ENCODE results near the gene STRBP. TPM values are rescaled to one million over a fixed set of nuclear protein-coding genes. Genes with fewer than 3 reads are reported as not detected.
"Not testable (repeated sequence)": the region's sequence is repeated elsewhere in the genome, so short reads cannot be mapped to it uniquely, and the experiment has no call there.

The STRBP gene
- polyA plus RNA-seq, 1 donor, result 58.2 TPM

- no peak for DNase-seq
Measured at GRCh38 chr9:123283455-123283854, 15.1 kb upstream of the STRBP start.

GRCh38 chr9:123283048-123283408 is 14.6 kb upstream of the STRBP start:
- no peak for DNase-seq

- DNase-seq, result no peak
Measured at GRCh38 chr9:123282362-123283047, 14.1 kb upstream of the STRBP start.

DNA sequence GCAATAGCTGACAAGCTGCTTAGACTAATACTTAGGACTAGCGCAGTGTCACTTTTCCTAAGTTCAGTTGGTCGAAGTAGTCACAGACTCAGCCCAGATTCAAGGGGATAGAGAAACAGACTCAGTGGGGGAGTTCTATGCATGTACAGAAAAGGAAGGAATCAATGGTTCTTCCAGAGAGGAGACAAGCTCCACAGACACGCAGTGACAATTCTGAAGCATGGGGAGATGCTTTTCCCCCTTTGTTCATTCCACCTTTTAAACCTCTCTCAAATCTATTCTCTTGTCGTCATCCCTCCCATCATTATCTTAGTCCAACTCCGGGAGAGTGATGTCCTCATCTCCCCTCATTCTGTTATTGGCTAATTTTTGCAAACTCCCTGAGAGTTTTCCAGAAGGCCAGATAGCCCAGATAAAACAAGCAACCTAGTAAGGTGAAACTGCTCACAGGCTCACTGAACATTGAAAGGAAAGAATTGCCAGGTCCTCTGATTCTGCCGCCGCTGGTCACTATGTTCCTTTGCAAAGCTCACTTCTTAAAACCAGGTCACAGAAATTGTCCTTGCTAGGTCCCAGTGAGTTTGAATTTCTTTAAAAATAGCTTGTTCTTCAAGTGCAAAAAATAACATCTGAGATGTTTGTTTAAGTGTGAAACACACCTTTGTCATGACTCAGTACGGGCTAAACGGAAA is 13.4 kb upstream of the STRBP start:
- DNase-seq, result no peak

DNA sequence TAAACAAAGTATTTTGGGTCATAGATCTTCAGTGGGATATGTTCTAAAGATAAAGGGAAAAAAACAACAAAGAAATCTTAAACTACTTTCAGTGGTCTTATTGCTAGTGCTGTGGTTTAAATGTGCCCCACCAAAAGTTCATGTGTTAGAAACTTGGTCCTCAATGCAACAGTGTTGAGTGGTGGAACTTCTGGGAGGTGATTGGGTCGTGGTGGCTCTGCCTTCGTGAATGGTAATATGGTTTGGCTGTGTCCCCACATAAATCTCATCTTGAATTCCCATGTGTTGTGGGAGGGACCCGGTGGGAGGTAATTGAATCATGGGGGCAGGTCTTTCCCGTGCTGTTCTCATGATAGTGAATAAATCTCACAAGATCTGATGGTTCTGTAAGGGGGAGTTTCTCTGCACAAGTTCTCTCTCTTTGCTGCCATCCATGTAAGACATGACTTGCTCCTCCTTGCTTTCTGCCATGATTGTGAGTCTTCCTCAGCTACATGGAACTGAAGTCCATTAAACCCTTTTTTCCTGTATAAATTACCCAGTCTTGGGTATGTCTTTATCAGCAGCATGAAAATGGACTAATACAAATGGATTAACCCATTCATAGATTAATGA is 10.6 kb upstream of the STRBP start:
- not testable (repeated sequence) for DNase-seq

GRCh38 chr9:123278361-123278760 is 10.0 kb upstream of the STRBP start:
- DNase-seq, result no peak

- DNase-seq, result no peak
Measured at GRCh38 chr9:123276551-123276950, 8.2 kb upstream of the STRBP start.

DNA sequence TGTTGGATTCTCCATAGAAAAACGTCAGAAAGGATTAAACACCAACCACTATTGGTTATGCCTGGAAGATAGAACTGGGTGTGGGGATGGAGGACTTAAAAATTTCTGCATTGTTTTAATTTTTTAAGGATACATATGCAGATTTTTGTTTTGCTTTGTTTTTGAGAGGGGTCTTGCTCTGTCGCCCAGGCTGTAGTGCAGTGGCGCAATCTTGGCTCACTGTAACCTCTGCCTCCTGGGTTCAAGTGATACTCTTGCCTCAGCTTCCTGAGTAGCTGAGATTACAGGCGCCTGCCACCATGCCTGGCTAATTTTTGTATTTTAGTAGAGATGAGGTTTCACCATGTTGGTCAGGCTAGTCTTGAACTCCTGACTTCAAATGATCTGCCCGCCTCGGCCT is 2.7 kb upstream of the STRBP start:
- DNase-seq, result not testable (repeated sequence)

DNA sequence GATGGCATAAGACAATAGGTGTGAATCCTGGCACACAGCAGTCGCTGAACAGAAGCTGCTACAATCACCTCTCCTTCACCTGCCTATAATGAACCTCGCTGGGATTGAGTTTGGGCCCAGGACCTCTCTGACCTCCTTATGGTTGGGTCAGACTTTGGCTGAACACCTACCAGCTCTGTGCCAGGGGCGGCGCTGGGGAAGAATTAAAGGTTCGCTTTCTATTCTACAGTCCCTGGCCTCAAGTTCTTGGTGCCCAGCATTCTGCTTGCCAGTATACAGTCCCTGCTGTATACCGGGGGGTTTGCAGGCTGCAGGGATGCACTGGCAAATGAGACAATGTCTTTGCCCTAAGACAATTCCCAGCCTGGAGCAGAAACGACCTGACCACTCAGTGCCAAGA is 895 bp upstream of the STRBP start:
- no peak for DNase-seq

DNA sequence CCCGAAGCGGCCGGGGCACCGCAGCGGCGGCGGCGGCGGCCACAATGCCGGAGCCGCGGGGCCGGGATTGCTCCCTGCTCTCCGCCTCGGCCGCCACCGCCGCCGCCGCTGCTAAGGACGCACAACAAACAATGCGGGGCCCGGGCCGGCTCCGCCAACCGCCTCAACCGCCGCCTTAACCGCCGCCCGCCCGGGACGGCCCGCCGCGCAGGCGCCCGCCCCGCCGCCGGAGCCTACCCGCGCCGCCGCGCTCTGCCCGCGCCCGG is 254 bp downstream of the STRBP start:
- peak; percentile 21 for DNase-seq

GRCh38 chr9:123267481-123268198 is 746 bp downstream of the STRBP start:
- no peak for DNase-seq

DNA sequence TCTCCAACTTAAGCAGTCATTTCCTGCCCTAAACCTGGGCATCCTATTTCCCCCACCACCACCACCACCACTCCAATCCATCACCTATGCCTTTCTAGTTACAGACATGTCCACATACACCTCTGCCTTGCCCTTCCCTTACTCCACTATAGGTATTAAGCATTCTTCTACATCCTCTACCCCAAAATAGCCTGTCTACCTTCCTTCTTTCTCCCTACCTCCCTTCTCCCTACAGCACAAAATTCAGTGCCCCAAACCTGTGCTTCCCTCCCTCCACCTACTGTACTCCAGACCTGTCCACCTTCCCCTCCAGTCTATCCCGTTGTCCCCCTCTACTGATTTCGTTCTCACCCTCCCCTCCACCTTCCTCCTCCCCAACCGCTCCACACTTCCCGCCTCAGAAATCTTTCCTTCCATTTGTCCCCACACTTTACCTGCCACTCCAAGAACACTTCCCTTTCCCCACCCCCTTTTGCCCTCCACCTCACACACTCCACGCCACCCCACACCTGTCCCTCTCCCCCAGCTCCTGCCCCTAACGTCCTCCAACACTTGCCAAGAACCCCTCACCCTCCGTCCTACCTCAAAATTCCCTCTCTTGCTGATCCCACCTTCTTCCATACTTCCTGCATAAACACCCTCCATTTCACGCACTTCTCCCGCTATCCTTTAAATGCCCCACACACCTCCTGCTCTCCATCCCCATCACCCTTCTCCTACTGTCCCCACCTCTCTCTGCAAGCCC is 1.6 kb downstream of the STRBP start:
- no peak for DNase-seq

- DNase-seq, result no peak
Measured at GRCh38 chr9:123265833-123266232, 2.6 kb downstream of the STRBP start.

DNA sequence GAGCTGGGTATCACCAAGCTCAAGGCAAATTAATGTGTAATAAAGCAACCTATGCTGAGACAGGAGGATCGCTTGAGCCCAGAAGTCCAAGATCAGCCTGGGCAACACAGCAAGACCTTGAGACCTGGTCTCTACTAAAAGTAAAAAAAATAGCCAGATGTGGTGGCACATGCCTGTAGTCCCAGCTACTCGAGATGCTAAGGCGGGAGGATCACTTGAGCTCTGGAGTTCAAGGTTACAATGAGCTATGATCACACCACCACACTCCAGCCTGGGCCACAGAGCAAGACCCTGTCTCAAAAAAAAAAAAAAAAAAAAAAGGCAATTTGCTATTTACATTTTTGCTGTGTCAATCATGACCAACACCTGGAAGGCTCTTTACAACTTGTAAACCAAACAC is 5.2 kb downstream of the STRBP start:
- DNase-seq, result no peak

DNA sequence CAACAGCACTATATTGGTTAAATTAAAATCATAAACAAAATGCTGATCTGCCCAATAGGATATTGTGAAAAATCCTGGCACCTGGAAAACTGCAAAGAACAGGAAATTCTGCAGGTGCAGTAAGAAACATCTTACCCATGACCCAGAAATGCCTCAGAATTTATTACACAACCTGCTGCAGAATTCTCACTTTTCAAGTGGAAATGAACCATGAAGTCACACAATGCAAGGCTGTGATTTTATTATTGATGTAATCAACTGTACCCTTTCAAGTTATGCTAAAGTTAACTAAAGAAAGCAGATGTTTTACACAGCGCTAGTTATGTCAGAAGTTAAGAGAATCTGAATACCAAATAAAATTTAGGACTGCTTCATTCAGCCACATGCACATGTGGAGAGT is 6.0 kb downstream of the STRBP start:
- DNase-seq, result no peak

DNA sequence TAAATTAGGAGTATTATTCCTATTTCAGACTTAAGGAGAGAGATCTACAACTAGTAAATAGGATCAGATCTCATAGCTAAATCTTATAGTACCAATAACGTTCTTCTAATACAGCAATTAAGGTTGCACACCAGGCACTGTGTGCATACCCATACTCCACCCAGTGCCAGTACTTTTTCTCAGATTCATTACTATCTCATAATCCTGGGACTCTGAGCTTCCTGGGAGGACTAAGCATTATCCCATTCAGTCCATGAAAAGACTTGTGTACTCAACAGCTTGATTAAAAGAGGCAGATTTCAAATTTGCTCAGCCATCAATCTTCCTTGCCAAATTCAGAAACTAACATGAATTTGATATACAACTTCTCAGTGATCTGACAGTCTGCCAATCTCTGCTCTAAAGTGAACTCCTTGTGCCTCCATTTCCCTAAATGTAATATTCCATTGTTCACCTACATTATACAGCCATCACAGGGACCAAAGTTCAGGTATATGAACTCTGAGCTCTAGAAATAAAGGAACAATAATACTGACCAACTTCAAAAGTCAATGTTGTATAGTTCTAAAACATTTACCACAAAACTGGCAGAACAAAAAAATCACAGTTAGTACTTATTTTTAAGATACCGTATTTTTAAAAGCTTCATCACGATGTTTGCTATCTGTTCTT is 7.2 kb downstream of the STRBP start:
- DNase-seq, result no peak

DNA sequence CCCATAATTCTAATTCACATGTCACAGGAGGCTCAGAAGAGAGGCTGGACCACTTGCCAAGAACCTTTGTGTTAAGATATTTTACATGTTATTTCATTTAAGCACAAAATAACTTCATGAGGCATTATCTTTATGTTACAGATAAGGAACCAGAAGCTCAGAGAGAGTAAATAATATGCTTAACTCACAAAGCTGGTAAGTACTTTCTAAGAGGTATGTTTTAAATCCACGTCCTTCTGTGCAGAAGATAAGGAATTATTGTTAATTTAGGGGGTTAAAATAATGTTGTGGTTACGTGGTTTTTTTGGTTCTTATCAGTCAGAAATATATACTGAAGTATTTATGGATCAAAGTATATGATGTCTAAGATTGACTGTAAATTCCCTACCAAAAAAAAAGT is 8.0 kb downstream of the STRBP start:
- no peak for DNase-seq

- no peak for DNase-seq
Measured at GRCh38 chr9:123257276-123257675, 11.1 kb downstream of the STRBP start.

DNA sequence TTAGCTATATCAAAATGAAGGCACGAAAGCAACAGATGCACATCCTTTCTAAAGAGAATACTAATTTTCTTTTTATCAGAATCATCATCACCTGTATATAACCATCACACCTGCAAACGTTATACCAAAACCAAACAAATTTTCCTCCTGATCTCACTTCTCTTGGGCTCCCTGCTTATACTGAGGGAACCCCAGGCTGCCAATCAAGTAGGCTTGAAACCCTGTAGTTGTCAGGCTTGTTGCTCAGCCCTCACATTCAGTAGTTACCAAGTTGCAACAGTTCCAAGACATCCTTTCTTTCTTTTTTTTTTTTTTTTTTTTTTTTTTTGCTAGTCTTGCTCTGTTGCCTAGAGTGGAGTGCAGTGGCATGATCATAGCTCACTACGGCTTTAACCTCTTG is 12.7 kb downstream of the STRBP start:
- no peak for DNase-seq

DNA sequence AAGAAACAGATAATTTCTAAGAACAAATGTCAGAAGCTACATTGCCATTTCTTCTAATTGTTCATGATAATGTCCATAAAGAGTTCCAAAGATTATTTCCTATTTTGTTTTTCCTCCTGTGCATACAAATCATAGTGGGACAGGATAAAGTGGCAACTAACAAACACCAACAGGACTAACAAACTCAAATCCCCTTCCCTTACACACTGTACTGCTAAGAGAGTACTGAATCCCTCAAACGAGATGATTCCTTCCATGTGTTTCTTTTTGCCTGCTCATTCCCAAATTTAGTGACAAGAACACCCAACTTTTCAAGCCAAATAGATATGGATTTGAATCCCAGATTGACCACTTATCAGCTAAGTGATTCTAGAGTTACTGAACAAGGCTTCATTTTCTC is 15.2 kb downstream of the STRBP start:
- DNase-seq, result no peak

GRCh38 chr9:123251741-123252140 is 16.6 kb downstream of the STRBP start:
- no peak for DNase-seq

DNA sequence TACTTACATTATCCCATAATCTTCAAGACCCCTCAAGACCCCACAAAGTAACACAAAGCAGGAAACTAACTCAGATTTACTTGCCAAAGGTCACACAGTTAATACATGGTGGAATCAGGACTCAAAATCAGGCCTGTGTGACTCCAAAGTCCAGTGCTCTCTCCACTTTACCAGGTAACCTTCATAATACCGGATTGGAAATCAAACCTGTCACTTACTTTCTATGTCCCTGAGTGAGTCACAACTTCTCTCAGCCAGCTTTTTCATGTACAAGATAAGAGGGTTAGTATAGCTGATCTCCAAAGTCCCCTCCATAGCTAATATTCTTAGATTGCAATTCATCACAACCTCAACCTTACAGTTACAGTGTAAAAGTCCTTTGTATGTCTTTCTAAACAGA is 17.1 kb downstream of the STRBP start:
- no peak for DNase-seq
